Lung (tissue), 12 donors: ENCODE data around the gene CCDC34. TPM values are rescaled to one million over a fixed set of nuclear protein-coding genes. Genes with fewer than 3 reads are reported as not detected.

Experiments
- ATAC-seq: fragments of 200-7000 bp; cut with Tn5 transposase; one replicate; pipeline ENCODE4 v1.9.1; 2020; ENCODE audit warnings: moderate number of reproducible peaks; ENCODE audit not compliant: insufficient read depth, low FRiP score
- DNase-seq, 3 donors: peaks; one replicate each; pipeline ENCODE4 v3.0.0-alpha.2; 2013 to 2017
- H3K27ac ChIP-seq, 2 donors: one replicate each; pipeline ENCODE4 v1.5.1; 2013; ENCODE audit warnings: mild to moderate bottlenecking in 2 of 2, moderate library complexity in 2 of 2, control low read depth in 1 of 2, inconsistent platforms in 1 of 2, low read depth in 1 of 2, low read length in 1 of 2
- H3K27me3 ChIP-seq, 3 donors: one replicate each; pipeline ENCODE4 v1.5.1; 2013; ENCODE audit warnings: low read length in 2 of 3; ENCODE audit not compliant: control insufficient read depth in 3 of 3, insufficient read depth in 3 of 3
- H3K36me3 ChIP-seq, 4 donors: one replicate each; pipeline ENCODE4 v1.5.1; 2013; ENCODE audit warnings: low read length in 4 of 4, mild to moderate bottlenecking in 1 of 4, moderate library complexity in 1 of 4; ENCODE audit not compliant: control insufficient read depth in 4 of 4, insufficient read depth in 4 of 4
- H3K4me1 ChIP-seq, 5 donors: one replicate each; pipeline ENCODE4 v1.5.1; 2013; ENCODE audit warnings: low read length in 5 of 5, mild to moderate bottlenecking in 2 of 5, moderate library complexity in 1 of 5; ENCODE audit not compliant: control insufficient read depth in 5 of 5, insufficient read depth in 5 of 5
- H3K4me3 ChIP-seq: one replicate; pipeline ENCODE4 v1.5.1; 2013; ENCODE audit warnings: mild to moderate bottlenecking, control low read depth, moderate library complexity
- H3K9ac ChIP-seq, 2 donors: one replicate each; pipeline ENCODE4 v1.5.1; 2013; ENCODE audit warnings: low read length in 2 of 2, control low read depth in 1 of 2; ENCODE audit not compliant: insufficient read depth in 1 of 2
- H3K9me3 ChIP-seq, 4 donors: one replicate each; pipeline ENCODE4 v1.5.1; 2013; ENCODE audit warnings: low read length in 3 of 4, mild to moderate bottlenecking in 1 of 4, moderate library complexity in 1 of 4; ENCODE audit not compliant: control insufficient read depth in 4 of 4, insufficient read depth in 3 of 4
- CTCF ChIP-seq: IDR thresholded peaks from 2 replicates; pipeline ENCODE4 v1.5.1; 2012; ENCODE audit warnings: mild to moderate bottlenecking; ENCODE audit errors: control extremely low read depth, extremely low read depth
- WGBS, 2 donors: extraction: QIAGEN DNeasy Blood & Tissue Kit; methylation state at CpG; one replicate each; pipeline ENCODE4 v1.1.7; 2013; 5-methylcytosine and 5-hydroxymethylcytosine counted together
- polyA plus RNA-seq, 2 donors: library from polyadenylated mRNA; stranded (reverse); fragments of 200-250 nt; gene quantifications; one replicate each; pipeline ENCODE4 v1.2.1, GENCODE V29; 2013
- total RNA-seq, 2 donors: library from RNA; depleted of rRNA in 1 of 2; stranded (reverse); fragments of >200 nt in 1 of 2; gene quantifications; one replicate each; pipeline ENCODE4 v1.2.1, GENCODE V29; 2014 to 2021
- donor health status: control.
- donor health status: control.
- donor health status: Bipolar disorder and iron deficiency.
- donor health status: healthy.
- donor health status: DM: yes; HTN: yes; CAD: no.

CCDC34 gene
- total and polyA plus RNA-seq, 4 donors: 2.3 to 4.0 (median 3.5) TPM

GRCh38 chr11:27371489-27371888, 8.5 kb upstream of the CCDC34 start:
- DNase-seq (no peak), ATAC-seq (no peak)
- Histone ChIP-seq H3K36me3 (peaks cover 2 to 19% (median 8%) of the 10 kb centered on the region in 4 donors), H3K9ac (no peak overlapping the region), H3K4me1 (peaks cover 0 to 10% (median 0%) of the 10 kb centered on the region in 5 donors), H3K27ac (no peak overlapping the region), H3K27me3 (peaks cover 0 to 27% (median 0%) of the 10 kb centered on the region in 3 donors), H3K9me3 (no peaks in the 10 kb centered on the region), H3K4me3 (no peak overlapping the region)
- no peak for TF ChIP-seq CTCF

- Histone ChIP-seq H3K4me1 (peaks cover 0 to 10% (median 0%) of the 10 kb centered on the region in 5 donors), H3K9ac (no peak overlapping the region), H3K9me3 (no peaks in the 10 kb centered on the region), H3K36me3 (peaks cover 2 to 19% (median 8%) of the 10 kb centered on the region in 4 donors), H3K27me3 (peaks cover 0 to 25% (median 0%) of the 10 kb centered on the region in 3 donors), H3K4me3 (no peak overlapping the region), H3K27ac (no peak overlapping the region)
- TF ChIP-seq CTCF: no peak
- peak; percentile 84 to 89 (median 89) for DNase-seq
- no peak for ATAC-seq
- WGBS, 2 donors: 54 to 78% methylated on average over 2 of the region's 2 CpGs
Observed at GRCh38 chr11:27370374-27370773, 7.4 kb upstream of the CCDC34 start.

GRCh38 chr11:27367881-27368280, 4.9 kb upstream of the CCDC34 start:
- no peak overlapping the region for H3K27ac ChIP-seq

More at GRCh38 chr11:27367881-27368280, 4.9 kb upstream of the CCDC34 start:
- no peak overlapping the region for H3K9ac ChIP-seq
- no peaks in the 10 kb centered on the region for H3K9me3 ChIP-seq
- no peak overlapping the region for H3K4me3 ChIP-seq
- ATAC-seq (no peak), DNase-seq (no peak)
- peaks cover 0 to 17% (median 3%) of the 10 kb centered on the region in 5 donors for H3K4me1 ChIP-seq
- peaks cover 2 to 17% (median 6%) of the 10 kb centered on the region in 4 donors for H3K36me3 ChIP-seq
- peaks cover 0 to 13% (median 0%) of the 10 kb centered on the region in 3 donors for H3K27me3 ChIP-seq
- TF ChIP-seq CTCF: no peak
- 84 to 92% methylated on average over 10 of the region's 10 CpGs for WGBS, 2 donors
